ENCODE data around the gene SMARCB1.

The SMARCB1 gene

DNA sequence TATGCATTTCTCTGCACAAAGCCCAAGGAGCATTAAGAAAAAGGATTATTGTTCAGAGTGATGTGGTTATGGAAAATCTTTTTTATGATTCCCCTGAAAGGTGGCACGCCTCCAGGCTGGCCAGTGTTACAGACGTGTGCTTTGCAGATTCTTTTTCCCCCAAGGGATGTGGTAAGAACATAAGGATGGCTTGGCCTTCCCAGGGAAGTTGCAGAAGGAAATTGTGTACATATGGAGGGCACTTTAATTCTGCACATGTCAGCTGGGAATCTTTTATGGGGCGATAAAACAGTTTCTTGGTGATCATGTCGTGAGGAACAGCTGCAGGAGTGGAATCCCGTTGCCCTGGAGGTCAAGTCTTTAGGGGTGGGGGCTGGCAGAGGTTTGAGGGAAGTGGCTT is 9.7 kb downstream of the SMARCB1 start:
- TF ChIP-seq, protein P1, sequence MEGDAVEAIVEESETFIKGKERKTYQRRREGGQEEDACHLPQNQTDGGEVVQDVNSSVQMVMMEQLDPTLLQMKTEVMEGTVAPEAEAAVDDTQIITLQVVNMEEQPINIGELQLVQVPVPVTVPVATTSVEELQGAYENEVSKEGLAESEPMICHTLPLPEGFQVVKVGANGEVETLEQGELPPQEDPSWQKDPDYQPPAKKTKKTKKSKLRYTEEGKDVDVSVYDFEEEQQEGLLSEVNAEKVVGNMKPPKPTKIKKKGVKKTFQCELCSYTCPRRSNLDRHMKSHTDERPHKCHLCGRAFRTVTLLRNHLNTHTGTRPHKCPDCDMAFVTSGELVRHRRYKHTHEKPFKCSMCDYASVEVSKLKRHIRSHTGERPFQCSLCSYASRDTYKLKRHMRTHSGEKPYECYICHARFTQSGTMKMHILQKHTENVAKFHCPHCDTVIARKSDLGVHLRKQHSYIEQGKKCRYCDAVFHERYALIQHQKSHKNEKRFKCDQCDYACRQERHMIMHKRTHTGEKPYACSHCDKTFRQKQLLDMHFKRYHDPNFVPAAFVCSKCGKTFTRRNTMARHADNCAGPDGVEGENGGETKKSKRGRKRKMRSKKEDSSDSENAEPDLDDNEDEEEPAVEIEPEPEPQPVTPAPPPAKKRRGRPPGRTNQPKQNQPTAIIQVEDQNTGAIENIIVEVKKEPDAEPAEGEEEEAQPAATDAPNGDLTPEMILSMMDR (IDR thresholded peaks at IDR 0.05): no peak
- Histone ChIP-seq H3K36me3 (ENCODE audit: control insufficient read depth, insufficient read depth, low read length) (no peaks in the 10 kb centered on the region), H3K9me3 (ENCODE audit: control insufficient read depth, low read length) (no peaks in the 10 kb centered on the region), H2AFZ (no peak overlapping the region), H3K27ac (no peak overlapping the region), H3K79me2 (peaks cover 1% of the 10 kb centered on the region), H3K4me1 (no peaks in the 10 kb centered on the region), H3K4me3 (ENCODE audit: low read depth, low read length) (no peak overlapping the region), H3K27me3 (ENCODE audit: control insufficient read depth, insufficient read depth, low read length) (no peaks in the 10 kb centered on the region), H3K4me2 (ENCODE audit: low read length) (no peak overlapping the region), H3K9ac (no peak overlapping the region)

DNA sequence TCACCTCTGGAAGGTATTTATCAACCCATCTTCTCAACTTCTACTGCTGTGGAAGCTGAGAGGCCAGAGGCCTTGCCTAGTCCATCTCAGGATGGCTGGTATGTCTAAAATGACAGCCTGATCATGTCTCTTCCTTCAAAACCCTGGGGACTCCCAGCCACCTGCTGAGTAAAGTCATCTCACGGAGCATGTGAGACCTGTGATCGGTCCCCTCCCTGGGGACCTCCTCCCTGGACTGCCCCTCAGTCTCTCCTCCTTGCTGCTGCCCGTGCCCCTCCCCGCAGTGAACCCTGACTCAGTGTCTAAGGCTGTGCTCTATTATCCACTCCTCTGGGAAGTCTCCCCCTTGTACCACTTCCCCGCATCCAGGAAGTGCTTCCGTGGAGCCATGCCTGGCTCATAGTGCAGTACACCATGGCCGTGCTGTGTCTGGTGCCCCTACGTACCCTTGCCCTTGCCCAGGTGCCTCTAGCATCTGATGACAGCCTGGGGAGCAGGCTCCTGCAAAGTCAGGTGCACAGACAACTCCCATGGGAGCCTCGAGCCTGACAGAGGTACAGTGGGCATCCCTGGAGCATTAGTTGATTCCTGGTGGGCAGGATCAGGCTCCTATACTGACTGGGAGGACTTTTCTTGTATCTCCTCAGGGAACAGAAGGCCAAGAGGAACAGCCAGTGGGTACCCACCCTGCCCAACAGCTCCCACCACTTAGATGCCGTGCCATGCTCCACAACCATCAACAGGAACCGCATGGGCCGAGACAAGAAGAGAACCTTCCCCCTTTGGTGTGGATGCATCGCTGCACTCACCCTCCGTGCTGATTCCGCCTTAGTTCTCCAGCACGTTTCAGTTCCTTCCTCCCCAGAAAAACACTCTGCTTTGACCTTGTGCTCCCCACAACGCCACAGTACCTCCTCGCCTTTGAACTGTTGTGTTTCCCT is 13.8 kb downstream of the SMARCB1 start:
- Histone ChIP-seq H3K4me3 (ENCODE audit: low read depth, low read length) (no peak overlapping the region), H3K27ac (no peak overlapping the region), H3K36me3 (ENCODE audit: control insufficient read depth, insufficient read depth, low read length) (no peaks in the 10 kb centered on the region), H3K27me3 (ENCODE audit: control insufficient read depth, insufficient read depth, low read length) (no peaks in the 10 kb centered on the region), H2AFZ (no peak overlapping the region), H3K79me2 (no peaks in the 10 kb centered on the region), H3K4me1 (no peaks in the 10 kb centered on the region), H3K9ac (no peak overlapping the region), H3K9me3 (ENCODE audit: control insufficient read depth, low read length) (no peaks in the 10 kb centered on the region), H3K4me2 (ENCODE audit: low read length) (no peak overlapping the region)
- TF ChIP-seq, protein P1 (IDR thresholded peaks at IDR 0.05): no peak

DNA sequence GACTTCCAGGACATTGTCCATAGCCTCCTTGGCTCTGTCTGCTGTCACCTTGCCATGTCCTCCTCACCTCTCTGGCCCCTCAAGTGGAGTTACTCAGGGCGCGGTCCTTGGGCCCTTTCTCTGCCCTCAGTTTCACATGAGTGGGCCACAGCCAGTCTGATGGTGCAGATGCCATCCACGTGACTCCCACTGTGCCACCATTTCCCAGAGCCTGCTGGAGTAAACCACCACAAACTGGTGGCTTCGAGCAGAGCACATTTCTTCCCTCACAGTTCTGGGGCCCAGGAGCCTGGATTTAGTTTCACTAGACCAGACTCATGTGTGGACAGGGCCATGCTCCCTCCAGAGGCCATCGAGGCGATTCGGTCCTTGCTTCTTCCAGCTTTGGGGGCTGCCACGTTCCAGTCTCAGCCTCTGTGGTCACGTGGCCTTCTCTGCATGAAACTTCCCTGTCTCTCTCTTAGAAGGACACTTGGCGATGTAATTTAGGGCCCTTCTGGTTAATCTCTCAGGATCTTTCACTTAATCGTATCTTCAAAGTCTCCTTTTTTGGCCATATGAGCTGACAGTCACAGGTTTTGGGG is 14.6 kb downstream of the SMARCB1 start:
- TF ChIP-seq, protein P1 (IDR thresholded peaks at IDR 0.05): no peak
- Histone ChIP-seq H3K36me3 (ENCODE audit: control insufficient read depth, insufficient read depth, low read length) (no peaks in the 10 kb centered on the region), H3K79me2 (no peaks in the 10 kb centered on the region), H3K4me1 (no peaks in the 10 kb centered on the region), H3K27me3 (ENCODE audit: control insufficient read depth, insufficient read depth, low read length) (no peaks in the 10 kb centered on the region), H3K4me2 (ENCODE audit: low read length) (no peak overlapping the region), H3K27ac (no peak overlapping the region), H3K9me3 (ENCODE audit: control insufficient read depth, low read length) (no peaks in the 10 kb centered on the region), H3K9ac (no peak overlapping the region), H3K4me3 (ENCODE audit: low read depth, low read length) (no peak overlapping the region), H2AFZ (no peak overlapping the region)

DNA sequence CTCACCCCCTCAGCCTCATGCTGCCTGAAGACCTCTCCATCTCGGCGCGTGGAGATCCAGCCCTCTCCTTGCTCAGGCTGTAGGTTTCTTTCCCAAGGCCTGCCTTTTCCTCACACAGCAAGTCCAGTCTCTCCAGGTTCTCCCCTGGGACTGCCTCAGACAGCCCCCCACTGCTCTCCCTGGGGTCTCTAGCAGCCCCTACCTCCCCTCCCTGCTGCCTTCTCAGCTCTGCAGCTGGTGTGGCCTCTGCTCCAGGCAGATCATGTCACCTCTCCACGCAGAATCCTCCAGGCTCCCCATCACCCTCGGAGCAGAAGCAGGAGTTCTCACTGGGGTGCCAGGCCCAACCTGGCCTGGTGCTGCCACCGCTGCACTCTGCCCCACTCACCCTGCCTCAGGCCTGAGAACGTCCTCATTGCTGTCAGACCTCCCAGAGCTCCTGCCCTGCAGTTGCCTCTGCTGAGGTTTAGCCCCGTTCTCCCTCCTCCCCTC is 15.2 kb downstream of the SMARCB1 start:
- H3K27me3 ChIP-seq (ENCODE audit: control insufficient read depth, insufficient read depth, low read length): no peaks in the 10 kb centered on the region
- H3K4me3 ChIP-seq (ENCODE audit: low read depth, low read length): no peak overlapping the region
- TF ChIP-seq, protein P1 (IDR thresholded peaks at IDR 0.05): no peak
- no peak overlapping the region for H3K27ac ChIP-seq
- no peaks in the 10 kb centered on the region for H3K4me1 ChIP-seq
- H3K36me3 ChIP-seq (ENCODE audit: control insufficient read depth, insufficient read depth, low read length): no peaks in the 10 kb centered on the region
- H3K4me2 ChIP-seq (ENCODE audit: low read length): no peak overlapping the region
- no peak overlapping the region for H2AFZ ChIP-seq
- H3K9ac ChIP-seq: no peak overlapping the region
- H3K79me2 ChIP-seq: no peaks in the 10 kb centered on the region
- H3K9me3 ChIP-seq (ENCODE audit: control insufficient read depth, low read length): no peaks in the 10 kb centered on the region
